ENCODE data around the gene LHX6.

DNA sequence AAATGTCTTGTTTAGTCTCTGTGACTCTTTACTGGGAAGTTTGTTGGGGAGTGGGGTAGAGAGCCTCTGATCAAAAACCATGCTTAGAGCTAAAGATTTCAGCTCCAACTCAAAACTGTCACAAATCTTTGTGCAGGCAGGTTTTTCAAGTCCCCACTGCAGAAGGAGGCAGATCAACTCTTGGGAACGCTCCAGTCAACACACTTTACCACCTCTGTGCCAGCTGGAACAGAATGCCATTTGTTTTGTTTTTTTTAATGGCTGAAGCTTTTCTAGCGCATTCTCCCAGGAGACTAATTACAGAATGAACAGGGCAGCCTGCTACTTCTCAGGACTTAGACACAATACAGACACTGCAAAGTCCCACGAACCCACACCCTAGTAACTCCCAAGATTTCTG is 17.9 kb upstream of the LHX6 start:
- TF ChIP-seq, protein P1, sequence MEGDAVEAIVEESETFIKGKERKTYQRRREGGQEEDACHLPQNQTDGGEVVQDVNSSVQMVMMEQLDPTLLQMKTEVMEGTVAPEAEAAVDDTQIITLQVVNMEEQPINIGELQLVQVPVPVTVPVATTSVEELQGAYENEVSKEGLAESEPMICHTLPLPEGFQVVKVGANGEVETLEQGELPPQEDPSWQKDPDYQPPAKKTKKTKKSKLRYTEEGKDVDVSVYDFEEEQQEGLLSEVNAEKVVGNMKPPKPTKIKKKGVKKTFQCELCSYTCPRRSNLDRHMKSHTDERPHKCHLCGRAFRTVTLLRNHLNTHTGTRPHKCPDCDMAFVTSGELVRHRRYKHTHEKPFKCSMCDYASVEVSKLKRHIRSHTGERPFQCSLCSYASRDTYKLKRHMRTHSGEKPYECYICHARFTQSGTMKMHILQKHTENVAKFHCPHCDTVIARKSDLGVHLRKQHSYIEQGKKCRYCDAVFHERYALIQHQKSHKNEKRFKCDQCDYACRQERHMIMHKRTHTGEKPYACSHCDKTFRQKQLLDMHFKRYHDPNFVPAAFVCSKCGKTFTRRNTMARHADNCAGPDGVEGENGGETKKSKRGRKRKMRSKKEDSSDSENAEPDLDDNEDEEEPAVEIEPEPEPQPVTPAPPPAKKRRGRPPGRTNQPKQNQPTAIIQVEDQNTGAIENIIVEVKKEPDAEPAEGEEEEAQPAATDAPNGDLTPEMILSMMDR (IDR thresholded peaks at IDR 0.05), result no peak
- TF ChIP-seq POLR2A (IDR thresholded peaks at IDR 0.05) (no peak), POLR2AphosphoS5 (IDR thresholded peaks at IDR 0.05) (no peak)

All from upper lobe of left lung (tissue), 4 donors.